H1 (cell line): ENCODE measurements around the gene SH3BP5. TPM values are rescaled to one million over a fixed set of nuclear protein-coding genes. Genes with fewer than 3 reads are reported as not detected.

Source experiments
- CTCF ChIA-PET: fragments of 300-600 bp; sonication (Branson Sonifier 250); formaldehyde crosslinking; loops from one replicate; lab custom pipeline; 2021; ENCODE audit not compliant: partially characterized antibody; lab: Charles Lee
- POLR2A ChIA-PET: fragments of 300-600 bp; sonication (Branson Sonifier 250); formaldehyde crosslinking; loops from one replicate; lab custom pipeline; 2021; ENCODE audit warnings: inconsistent platforms; ENCODE audit not compliant: partially characterized antibody; lab: Charles Lee
- DNase-seq, 2 experiments: peaks; one replicate each; pipeline versions ENCODE4 v3.0.0 to v3.0.0-alpha.2; 2010 to 2022; ENCODE audit warnings: low spot score in 2 of 2, low read depth in 1 of 2, mixed read lengths in 1 of 2
- FAIRE-seq: peaks from 2 replicates; lab custom pipeline; 2011; peaks lifted over from hg19 to GRCh38; lab: Jason Lieb, UNC
- H2AFZ ChIP-seq: 2 replicates; pipeline ENCODE4 v1.8.1; 2012; ENCODE audit warnings: low read length, inconsistent platforms
- H2AK5ac ChIP-seq: 2 replicates; pipeline ENCODE4 v1.6.1; 2013; ENCODE audit warnings: low read depth, low read length
- H2BK120ac ChIP-seq: replicated peaks from 2 replicates; pipeline ENCODE3; 2013; ENCODE audit warnings: low read depth, low read length, inconsistent platforms
- H2BK12ac ChIP-seq: 2 replicates; pipeline ENCODE4 v1.6.1; 2013; ENCODE audit warnings: low read depth, low read length
- H2BK15ac ChIP-seq: 2 replicates; pipeline ENCODE4 v1.6.1; 2013; ENCODE audit warnings: low read length
- H2BK20ac ChIP-seq: 2 replicates; pipeline ENCODE4 v1.6.1; 2013; ENCODE audit warnings: low read length
- H2BK5ac ChIP-seq: 2 replicates; pipeline ENCODE4 v1.6.1; 2013; ENCODE audit warnings: low read depth, low read length
- H3K14ac ChIP-seq: 2 replicates; pipeline ENCODE4 v1.6.1; 2013; ENCODE audit warnings: inconsistent platforms; ENCODE audit not compliant: insufficient read length
- H3K18ac ChIP-seq: 2 replicates; pipeline ENCODE4 v1.6.1; 2013; ENCODE audit warnings: low read length; ENCODE audit errors: extremely low read depth
- H3K23ac ChIP-seq: 2 replicates; pipeline ENCODE4 v1.6.1; 2013; ENCODE audit warnings: inconsistent platforms; ENCODE audit not compliant: insufficient read length
- H3K23me2 ChIP-seq: 2 replicates; pipeline ENCODE4 v1.6.1; 2013; ENCODE audit warnings: low read depth, low read length
- H3K27ac ChIP-seq: 2 replicates; pipeline ENCODE4 v1.6.1; 2011; ENCODE audit warnings: low read depth, low read length, inconsistent platforms
- H3K27me3 ChIP-seq, 4 experiments: replicated peaks in 1 of 4; 1 replicate in 1 of 4; 2 replicates in 3 of 4; pipeline versions ENCODE4 v1.6.1 to v1.8.1; 2011 to 2013; ENCODE audit warnings: low read length in 3 of 4, mild to moderate bottlenecking in 3 of 4, inconsistent platforms in 2 of 4, mixed read lengths in 2 of 4, moderate library complexity in 1 of 4; ENCODE audit not compliant: control insufficient read depth in 3 of 4, insufficient read depth in 3 of 4; ENCODE audit errors: extremely low read depth in 1 of 4
- H3K36me3 ChIP-seq, 4 experiments: 2 replicates each; pipeline versions ENCODE4 v1.6.1 to v1.8.1; 2011 to 2013; ENCODE audit warnings: mild to moderate bottlenecking in 4 of 4, low read length in 3 of 4, moderate library complexity in 2 of 4, control low read depth in 1 of 4, inconsistent platforms in 1 of 4; ENCODE audit not compliant: insufficient read depth in 4 of 4, control insufficient read depth in 2 of 4
- H3K4ac ChIP-seq: replicated peaks from 2 replicates; pipeline ENCODE3; 2013; ENCODE audit warnings: low read length, low read depth, mixed read lengths, inconsistent platforms; ENCODE audit not compliant: insufficient read length
- H3K4me1 ChIP-seq, 4 experiments: replicated peaks in 1 of 4; 1 replicate in 1 of 4; 2 replicates in 3 of 4; pipeline versions ENCODE4 v1.6.1 to v1.8.1; 2011 to 2013; ENCODE audit warnings: low read length in 3 of 4, inconsistent platforms in 2 of 4, mixed read lengths in 1 of 4; ENCODE audit not compliant: insufficient read depth in 4 of 4, control insufficient read depth in 3 of 4
- H3K4me2 ChIP-seq, 2 experiments: 2 replicates each; pipeline versions ENCODE4 v1.6.1 to v1.8.1; 2011 to 2013; ENCODE audit warnings: low read depth in 2 of 2, low read length in 2 of 2, control low read depth in 1 of 2, inconsistent platforms in 1 of 2, mild to moderate bottlenecking in 1 of 2; ENCODE audit not compliant: insufficient read depth in 1 of 2
- H3K4me3 ChIP-seq, 4 experiments: fragments of 200-600, 300-600 bp in 1 of 4; sonication (generic), shearing (Covaris generic), sonication (Bioruptor Twin) in 1 of 4; 2 replicates each; pipeline versions ENCODE4 v1.5.1 to v1.8.1; 2011 to 2016; ENCODE audit warnings: low read length in 4 of 4, low read depth in 3 of 4, control low read depth in 2 of 4, inconsistent platforms in 2 of 4, mild to moderate bottlenecking in 2 of 4, mixed read lengths in 1 of 4, moderate library complexity in 1 of 4; ENCODE audit not compliant: insufficient read depth in 2 of 4; ENCODE audit errors: extremely low read depth in 1 of 4
- H3K56ac ChIP-seq: replicated peaks from 2 replicates; pipeline ENCODE3; 2013; ENCODE audit warnings: low read depth, mild to moderate bottlenecking, mixed read lengths, low read length, inconsistent platforms; ENCODE audit not compliant: insufficient read length
- H3K79me1 ChIP-seq: 2 replicates; pipeline ENCODE4 v1.6.1; 2013; ENCODE audit warnings: low read depth, low read length, control low read depth
- H3K79me2 ChIP-seq, 2 experiments: 2 replicates each; pipeline versions ENCODE4 v1.6.1 to v1.8.1; 2012 to 2013; ENCODE audit warnings: low read length in 2 of 2, mild to moderate bottlenecking in 2 of 2, inconsistent platforms in 1 of 2; ENCODE audit not compliant: insufficient read depth in 2 of 2, control insufficient read depth in 1 of 2
- H3K9ac ChIP-seq, 4 experiments: replicated peaks in 1 of 4; 1 replicate in 1 of 4; 2 replicates in 3 of 4; pipeline versions ENCODE4 v1.6.1 to v1.8.1; 2011 to 2013; ENCODE audit warnings: low read depth in 3 of 4, low read length in 3 of 4, control low read depth in 2 of 4, mild to moderate bottlenecking in 2 of 4, moderate library complexity in 2 of 4, inconsistent platforms in 1 of 4; ENCODE audit errors: extremely low read depth in 1 of 4
- H3K9me3 ChIP-seq, 2 experiments: 2 replicates each; pipeline versions ENCODE4 v1.6.1 to v1.8.1; 2012 to 2013; ENCODE audit warnings: mild to moderate bottlenecking in 2 of 2, moderate library complexity in 2 of 2, control low read depth in 1 of 2, inconsistent platforms in 1 of 2, low read depth in 1 of 2, low read length in 1 of 2, mixed read lengths in 1 of 2; ENCODE audit not compliant: insufficient read depth in 2 of 2
- H4K20me1 ChIP-seq, 2 experiments: replicated peaks in 1 of 2; 2 replicates each; pipeline versions ENCODE3 to v1.8.1; 2011 to 2013; ENCODE audit warnings: inconsistent platforms in 2 of 2, low read length in 2 of 2, mild to moderate bottlenecking in 1 of 2; ENCODE audit not compliant: insufficient read depth in 2 of 2, control insufficient read depth in 1 of 2
- H4K5ac ChIP-seq: 2 replicates; pipeline ENCODE4 v1.6.1; 2013; ENCODE audit warnings: low read length, low read depth, mixed read lengths, inconsistent platforms; ENCODE audit not compliant: insufficient read length
- H4K8ac ChIP-seq: 2 replicates; pipeline ENCODE4 v1.8.0; 2013; ENCODE audit warnings: mild to moderate bottlenecking, moderate library complexity, low read length, inconsistent platforms; ENCODE audit not compliant: insufficient read depth; ENCODE audit errors: extremely low read depth
- H4K91ac ChIP-seq: replicated peaks from 2 replicates; pipeline ENCODE3; 2013; ENCODE audit warnings: low read length, mixed read lengths, inconsistent platforms; ENCODE audit not compliant: insufficient read length
- SRF ChIP-seq: IDR thresholded peaks from 2 replicates; pipeline ENCODE4 v1.6.1; 2011; ENCODE audit warnings: mild to moderate bottlenecking, low read depth, low read length, moderate library complexity
- WGBS, 2 experiments: shearing (Covaris generic) in 1 of 2; methylation state at CpG; one replicate each; pipeline versions ENCODE4 v1.1.6 to v1.1.7; 2013 to 2015; ENCODE audit warnings: low lambda C conversion rate in 2 of 2, mixed read lengths in 2 of 2, inconsistent platforms in 1 of 2, low coverage in 1 of 2, missing lambda C conversion rate in 1 of 2; ENCODE audit not compliant: insufficient replicate concordance in 2 of 2, insufficient coverage in 1 of 2, insufficient read length in 1 of 2; ENCODE audit errors: extremely low coverage in 1 of 2, missing lambda C conversion rate in 1 of 2; 5-methylcytosine and 5-hydroxymethylcytosine counted together
- polyA plus RNA-seq, 7 experiments: library from polyadenylated mRNA; depleted of rRNA in 3 of 7; stranded (reverse) in 5 of 7; unstranded in 2 of 7; fragments of >200 nt in 5 of 7; fragments of 200-250 nt in 2 of 7; gene quantifications; 1 replicate in 5 of 7; 2 replicates in 1 of 7; 4 replicates in 1 of 7; pipeline versions ENCODE4 v1.2.1 to v1.2.3, GENCODE V29; 2011 to 2013; ENCODE audit warnings: missing spikeins in 2 of 7, mixed read lengths in 2 of 7
- total RNA-seq: library from RNA; stranded (reverse); fragmentation: NEBNext Ultra II Directional; extraction: Animal tissue kit (Norgen Biotek cat#: 25700); gene quantifications from 2 replicates; pipeline ENCODE4 v1.2.1, GENCODE V29; 2021

The SH3BP5 gene
- total and polyA plus RNA-seq, 2 of the 8 experiments (the other 6 are each of a cell fraction or from before 2014, with no cell fraction given): 7.1 to 9.7 TPM

DNA sequence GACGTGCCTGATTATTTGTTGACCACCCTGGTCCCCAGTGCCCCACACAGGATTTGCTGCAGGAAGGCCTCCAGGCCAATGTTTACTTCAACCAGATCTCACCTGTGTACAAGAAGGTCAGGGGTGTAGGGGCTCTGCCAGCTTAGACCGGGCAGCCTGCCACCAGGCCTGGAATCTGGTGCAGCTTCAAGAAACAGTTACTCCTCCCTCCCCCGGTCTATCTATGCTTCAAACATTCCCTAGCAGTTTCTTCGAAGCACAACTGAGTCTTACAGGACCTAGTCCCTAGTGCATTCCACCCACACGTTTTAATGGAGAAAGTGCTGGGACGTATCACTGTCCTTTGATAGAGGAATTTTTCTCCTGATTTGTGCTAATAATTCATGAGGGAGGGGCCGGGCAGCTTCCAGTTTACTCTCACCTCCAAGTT is 8.0 kb downstream of the SH3BP5 start:
- no peaks in the 10 kb centered on the region for H3K9me3 ChIP-seq
- FAIRE-seq (no peak), DNase-seq (no peak)
- H3K36me3 ChIP-seq: 0 out of 8 replicates have a peak, but pooled peaks cover 0 to 2% (median 0%) of the 10 kb centered on the region in 4 experiments
- no peaks in the 10 kb centered on the region for H4K20me1 ChIP-seq
- no peak overlapping the region for H3K4ac ChIP-seq
- POLR2A ChIA-PET: interaction anchor here (0.9 to 1.8 kb wide), 3 partner anchors 8 to 858 kb away, joined by 4 to 5 read pairs (median 4); partner anchors contain the start of gene SH3BP5
- no peak overlapping the region for H2BK20ac ChIP-seq
- H3K79me2 ChIP-seq: peaks cover 0 to 3% of the 10 kb centered on the region in 2 experiments; a peak in 1 of 4 replicates
- H3K79me1 ChIP-seq: peaks cover 3% of the 10 kb centered on the region; the same call in 1 of the 2 replicates
- H3K9ac ChIP-seq: no peak overlapping the region
- no peak overlapping the region for H3K4me3 ChIP-seq
- H3K4me1 ChIP-seq: peaks cover 0 to 8% (median under 1%) of the 10 kb centered on the region in 4 experiments; a peak in 2 of 7 replicates
- no peak overlapping the region for H2AK5ac ChIP-seq
- H3K23ac ChIP-seq: no peak overlapping the region
- H3K4me2 ChIP-seq: no peak overlapping the region
- no peak overlapping the region for H2BK120ac ChIP-seq
- WGBS, 2 experiments: 87% methylated on average over 6 of the region's 7 CpGs; no CpG with 5 or more reads in 1 of the 2 experiments
- TF ChIP-seq SRF: no peak
- H2BK15ac ChIP-seq: no peak overlapping the region
- no peak overlapping the region for H2BK12ac ChIP-seq
- H3K56ac ChIP-seq: no peak overlapping the region
- H3K27me3 ChIP-seq: no peaks in the 10 kb centered on the region
- no peak overlapping the region for H2AFZ ChIP-seq
- peak overlapping the region; percentile 49 for H4K91ac ChIP-seq
- no peak overlapping the region for H3K14ac ChIP-seq
- H3K27ac ChIP-seq: no peak overlapping the region
- no peak overlapping the region for H4K5ac ChIP-seq
- no peak overlapping the region for H2BK5ac ChIP-seq
- no peak overlapping the region for H3K18ac ChIP-seq
- H4K8ac ChIP-seq: no peak overlapping the region
- H3K23me2 ChIP-seq: no peaks in the 10 kb centered on the region
- CTCF ChIA-PET: interaction anchor here (0.7 to 2.1 kb wide), 9 partner anchors 8 to 56 kb away, joined by 3 to 11 read pairs (median 5); partner anchors contain the start of gene SH3BP5
